Cardiac muscle cell (in vitro differentiated cells and primary cell): ENCODE data around the gene GAS2. TPM values are rescaled to one million over a fixed set of nuclear protein-coding genes. Genes with fewer than 3 reads are reported as not detected.

Experiments used
- DNase-seq, 2 donors: peaks; one replicate each; pipeline versions ENCODE4 v3.0.0 to v3.0.0-alpha.2; 2010 to 2017; ENCODE audit warnings: low read depth in 1 of 2, low spot score in 1 of 2
- H3K27ac ChIP-seq: fragments of 200-600 bp; sonication (generic); 2 replicates; pipeline ENCODE4 v1.5.1; 2016
- H3K27me3 ChIP-seq: fragments of 200-600 bp; sonication (generic); 2 replicates; pipeline ENCODE4 v1.6.0; 2016; ENCODE audit warnings: control low read depth
- H3K36me3 ChIP-seq: fragments of 200-600 bp; sonication (generic); 2 replicates; pipeline ENCODE4 v1.5.1; 2016; ENCODE audit warnings: control low read depth
- H3K4me1 ChIP-seq: fragments of 200-600 bp; sonication (generic); 2 replicates; pipeline ENCODE4 v1.8.1; 2017; ENCODE audit warnings: low read depth, mild to moderate bottlenecking, mixed run types
- H3K4me3 ChIP-seq: fragments of 200-600 bp; sonication (generic); 2 replicates; pipeline ENCODE4 v1.5.1; 2016; ENCODE audit warnings: mild to moderate bottlenecking
- H3K9me3 ChIP-seq: fragments of 200-600 bp; sonication (generic); 2 replicates; pipeline ENCODE4 v1.5.1; 2017; ENCODE audit warnings: low read depth, mild to moderate bottlenecking, control low read depth
- polyA plus RNA-seq: library from polyadenylated mRNA; unstranded; fragments of >200 nt; fragmentation: Nextera tagmentation; extraction: Ambion mirVana; gene quantifications from 2 replicates; pipeline ENCODE4 v1.2.1, GENCODE V29; 2016
- total RNA-seq: library from RNA; depleted of rRNA; stranded (reverse); fragments of >200 nt; gene quantifications from 2 replicates; pipeline ENCODE4 v1.2.3, GENCODE V29; 2016
- TF ChIP-seq, protein P1 (sequence below): IDR thresholded peaks from 2 replicates; pipeline ENCODE4 v1.5.1; 2012; ENCODE audit warnings: low read depth, mild to moderate bottlenecking, low read length

Gene GAS2
- total RNA-seq (9.6 TPM in 2 replicates), polyA plus RNA-seq (6.2 and 8.2 TPM in 2 replicates)

DNA sequence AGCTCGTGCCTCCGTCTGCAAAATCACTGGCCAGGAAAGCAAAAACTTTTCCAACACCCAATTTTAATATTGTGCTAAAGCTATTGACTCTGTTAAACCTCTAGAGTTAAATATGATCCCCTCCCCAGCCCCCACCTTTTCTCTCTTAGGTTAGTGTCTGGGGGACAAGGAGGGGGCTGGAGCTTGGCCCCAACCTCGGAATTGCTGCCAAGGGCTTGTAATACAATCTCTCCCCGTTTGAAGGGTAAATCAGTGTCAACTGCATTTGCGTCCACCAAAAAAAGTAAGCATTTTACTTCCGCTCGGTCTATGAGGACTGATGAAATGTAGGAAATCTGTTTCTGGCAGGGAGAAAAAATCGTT is at the start of gene GAS2:
Gene GAS2, plus strand, starts transcription at position 287 of the 363 bp plus-strand sequence. CDS start 8,259 bp downstream, outside the sequence.
- peak in 1 of 2 donors; percentile 1 for DNase-seq
- TF ChIP-seq, protein P1, sequence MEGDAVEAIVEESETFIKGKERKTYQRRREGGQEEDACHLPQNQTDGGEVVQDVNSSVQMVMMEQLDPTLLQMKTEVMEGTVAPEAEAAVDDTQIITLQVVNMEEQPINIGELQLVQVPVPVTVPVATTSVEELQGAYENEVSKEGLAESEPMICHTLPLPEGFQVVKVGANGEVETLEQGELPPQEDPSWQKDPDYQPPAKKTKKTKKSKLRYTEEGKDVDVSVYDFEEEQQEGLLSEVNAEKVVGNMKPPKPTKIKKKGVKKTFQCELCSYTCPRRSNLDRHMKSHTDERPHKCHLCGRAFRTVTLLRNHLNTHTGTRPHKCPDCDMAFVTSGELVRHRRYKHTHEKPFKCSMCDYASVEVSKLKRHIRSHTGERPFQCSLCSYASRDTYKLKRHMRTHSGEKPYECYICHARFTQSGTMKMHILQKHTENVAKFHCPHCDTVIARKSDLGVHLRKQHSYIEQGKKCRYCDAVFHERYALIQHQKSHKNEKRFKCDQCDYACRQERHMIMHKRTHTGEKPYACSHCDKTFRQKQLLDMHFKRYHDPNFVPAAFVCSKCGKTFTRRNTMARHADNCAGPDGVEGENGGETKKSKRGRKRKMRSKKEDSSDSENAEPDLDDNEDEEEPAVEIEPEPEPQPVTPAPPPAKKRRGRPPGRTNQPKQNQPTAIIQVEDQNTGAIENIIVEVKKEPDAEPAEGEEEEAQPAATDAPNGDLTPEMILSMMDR, result no peak
- Histone ChIP-seq H3K27ac (peak within 1 kb of the TSS; percentile 39), H3K27me3 (no peaks in the 10 kb centered on the region), H3K9me3 (no peaks in the 10 kb centered on the region), H3K36me3 (no peaks in the 10 kb centered on the region), H3K4me3 (peak within 1 kb of the TSS; percentile 38), H3K4me1 (peaks cover 9% of the 10 kb centered on the region)

DNA sequence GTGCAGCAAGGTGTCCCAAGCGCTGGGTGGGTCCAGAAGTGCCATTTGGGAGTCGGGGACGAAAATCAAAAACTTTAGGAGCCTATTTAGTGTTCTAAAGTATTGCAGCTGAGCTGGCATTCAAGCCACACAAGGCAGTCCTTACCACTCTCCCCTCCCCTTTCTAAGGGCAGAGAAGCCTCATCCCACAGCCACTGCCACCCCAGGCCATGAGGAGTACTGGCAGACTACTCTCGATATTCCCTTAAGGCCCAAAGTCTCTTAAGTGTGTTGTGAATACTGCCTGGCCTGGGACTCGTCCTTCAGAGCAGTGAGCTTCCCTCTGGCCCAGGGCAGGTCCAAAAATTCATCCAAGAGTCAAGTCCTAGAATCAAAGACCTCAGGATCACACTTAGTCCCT is 48.5 kb upstream of the GAS2 start:
- Histone ChIP-seq H3K4me1 (no peaks in the 10 kb centered on the region), H3K9me3 (no peaks in the 10 kb centered on the region), H3K27me3 (no peaks in the 10 kb centered on the region), H3K27ac (no peak overlapping the region), H3K4me3 (no peak overlapping the region), H3K36me3 (no peaks in the 10 kb centered on the region)
- DNase-seq, result no peak
- TF ChIP-seq, protein P1, result no peak

DNA sequence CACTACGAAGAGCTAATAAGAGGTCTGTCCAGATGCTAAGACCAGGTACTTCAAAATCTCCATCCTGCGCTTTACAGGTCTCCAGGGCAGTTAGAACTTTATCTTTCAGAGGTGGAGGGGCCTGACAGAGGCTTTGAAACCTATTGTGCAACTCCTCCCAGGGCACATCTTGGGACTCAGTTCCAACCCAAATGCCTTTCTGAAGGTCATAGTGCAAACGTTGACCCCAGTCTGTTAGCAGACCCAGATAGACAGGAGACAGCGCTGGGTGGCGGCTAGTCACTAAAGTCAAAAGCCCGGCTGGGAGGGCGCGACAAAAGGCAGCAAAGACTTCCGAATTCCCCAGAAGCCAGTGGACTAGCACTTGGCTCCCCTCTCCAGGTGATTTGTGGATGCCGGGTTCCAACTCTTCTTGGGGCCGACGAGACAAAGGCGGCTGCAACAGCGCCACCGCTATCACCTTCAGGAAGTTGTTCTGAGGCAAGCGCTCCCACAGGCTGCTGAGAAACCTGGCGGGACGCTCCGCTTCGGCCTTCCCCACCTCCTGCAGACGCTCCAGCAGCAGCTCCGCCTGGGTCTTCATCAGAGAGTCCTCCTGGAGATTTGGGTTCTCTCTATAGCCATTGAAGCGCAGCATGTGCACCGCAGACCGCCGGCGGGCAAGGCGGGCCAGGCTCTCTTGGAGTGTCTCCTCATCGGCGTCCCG is 41.5 kb upstream of the GAS2 start:
- Histone ChIP-seq H3K27me3 (no peaks in the 10 kb centered on the region), H3K9me3 (no peaks in the 10 kb centered on the region), H3K36me3 (no peaks in the 10 kb centered on the region), H3K4me3 (peak overlapping the region; percentile 93), H3K4me1 (peaks cover 10% of the 10 kb centered on the region), H3K27ac (peak overlapping the region; percentile 84)
- peak; percentile 63 to 75 for DNase-seq
- TF ChIP-seq, protein P1, result peak; percentile 50

DNA sequence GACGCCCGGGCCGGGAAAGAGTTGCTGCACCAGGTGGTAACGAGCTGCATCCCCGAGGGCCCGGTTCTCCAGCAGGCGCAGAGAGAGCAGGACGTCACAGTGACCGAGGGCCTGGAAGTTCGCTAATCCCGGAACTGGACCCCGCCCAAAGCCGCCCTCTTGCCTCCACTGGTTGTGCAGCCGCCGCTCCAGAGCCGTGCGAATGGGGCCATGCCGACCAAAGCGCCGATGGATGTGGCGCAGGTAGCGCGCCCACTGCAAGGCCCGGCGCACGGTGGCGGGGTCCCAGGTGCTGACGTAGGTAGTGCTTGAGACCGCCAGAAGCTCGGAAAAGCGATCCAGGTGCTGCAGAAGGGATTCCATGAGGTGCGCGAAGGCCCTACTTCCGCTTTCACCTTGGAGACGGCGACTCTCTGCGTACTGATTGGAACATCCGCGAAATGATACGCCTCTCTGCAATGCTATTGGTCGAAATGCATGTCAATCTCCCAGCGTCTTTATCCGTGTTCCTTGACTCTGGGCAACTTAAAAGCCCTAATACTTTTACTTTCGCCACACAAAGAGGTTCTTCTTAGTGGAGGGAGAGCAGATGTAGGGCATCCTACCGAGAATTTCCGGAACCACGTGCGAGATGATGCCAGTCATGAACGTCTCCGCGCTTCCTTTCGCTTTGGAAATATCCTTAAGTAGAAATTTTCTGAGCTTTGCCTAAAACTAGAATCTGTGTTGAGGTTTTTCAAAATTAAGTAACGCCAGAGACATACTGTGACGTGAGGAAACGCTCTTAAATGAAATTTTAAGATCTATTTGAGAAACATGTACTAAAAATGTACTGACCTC is 40.7 kb upstream of the GAS2 start, which contains the start of gene FANCF:
Gene FANCF, minus strand, starts transcription at position 376 of the 840 bp plus-strand sequence. Its CDS starts 13 bp downstream, at position 363.
- DNase-seq, result peak; percentile 95 to 100
- H3K27ac ChIP-seq, result peak within 1 kb of the TSS; percentile 84
- H3K36me3 ChIP-seq, result no peaks in the 10 kb centered on the region
- no peaks in the 10 kb centered on the region for H3K9me3 ChIP-seq
- peaks cover 10% of the 10 kb centered on the region for H3K4me1 ChIP-seq
- no peaks in the 10 kb centered on the region for H3K27me3 ChIP-seq
- peak within 1 kb of the TSS; percentile 93 for H3K4me3 ChIP-seq
- TF ChIP-seq, protein P1, result no peak

DNA sequence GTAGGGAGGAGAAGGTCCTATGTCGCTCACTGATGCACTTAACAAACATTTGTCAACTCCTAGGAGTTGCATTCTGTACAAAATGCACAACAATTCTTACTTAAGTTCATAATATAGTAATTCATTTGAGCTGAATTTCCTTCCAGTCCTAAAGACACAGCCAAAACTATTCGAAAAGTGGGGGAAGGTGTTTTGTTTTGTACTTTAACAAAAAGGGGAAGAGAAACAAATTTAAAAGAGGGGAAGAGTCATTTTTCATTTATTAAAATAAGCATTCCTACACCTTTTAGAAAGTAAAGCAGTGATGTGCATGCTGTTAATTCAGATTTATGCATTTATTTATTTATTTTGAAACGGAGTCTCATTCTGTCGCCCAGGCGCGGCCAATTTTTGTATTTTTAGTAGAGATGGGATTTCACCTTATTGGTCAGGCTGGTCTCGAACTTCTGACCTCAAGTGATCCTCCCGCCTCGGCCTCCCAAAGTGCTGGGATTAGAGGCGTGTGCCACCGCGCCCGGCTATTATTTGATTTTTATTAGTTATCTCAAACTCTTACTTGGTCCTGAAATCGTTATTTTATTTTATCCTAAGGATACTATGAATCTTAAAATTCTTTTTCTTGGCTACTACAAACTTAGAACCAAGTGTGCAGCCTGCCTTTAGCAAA is 39.7 kb upstream of the GAS2 start:
- Histone ChIP-seq H3K4me3 (peak overlapping the region; percentile 93), H3K36me3 (no peaks in the 10 kb centered on the region), H3K27me3 (no peaks in the 10 kb centered on the region), H3K4me1 (peaks cover 10% of the 10 kb centered on the region), H3K9me3 (no peaks in the 10 kb centered on the region), H3K27ac (no peak overlapping the region)
- TF ChIP-seq, protein P1, result no peak
- peak in 1 of 2 donors; percentile 2 for DNase-seq
